GM23338 (cell line): ENCODE measurements around the gene DR1. TPM values are rescaled to one million over a fixed set of nuclear protein-coding genes. Genes with fewer than 3 reads are reported as not detected.

ENCODE experiments used
- EZH2phosphoT487 ChIP-seq: fragments of 200-600 bp; sonication (generic); IDR thresholded peaks from one replicate; pipeline ENCODE4 v1.8.1; 2018; ENCODE audit warnings: antibody characterized with exemption; ENCODE audit not compliant: unreplicated experiment
- NANOG ChIP-seq: IDR thresholded peaks from 2 replicates; pipeline ENCODE4 v1.6.1; 2016; ENCODE audit warnings: antibody characterized with exemption, borderline replicate concordance
- POLR2AphosphoS5 ChIP-seq: IDR thresholded peaks from 2 replicates; pipeline ENCODE4 v1.6.1; 2016; ENCODE audit warnings: antibody characterized with exemption, low read depth
- STAT1 ChIP-seq: IDR thresholded peaks from one replicate; pipeline ENCODE4 v1.6.1; 2016; ENCODE audit warnings: antibody characterized with exemption; ENCODE audit not compliant: unreplicated experiment
- polyA plus RNA-seq: library from polyadenylated mRNA; unstranded; fragments of >200 nt; fragmentation: Nextera tagmentation; extraction: Ambion mirVana; gene quantifications from 2 replicates; pipeline ENCODE4 v1.2.1, GENCODE V29; 2016
- total RNA-seq: library from RNA; depleted of rRNA; stranded (reverse); fragments of >200 nt; shearing (Covaris generic); gene quantifications from 2 replicates; pipeline ENCODE4 v1.2.3, GENCODE V29; 2014
- TF ChIP-seq, protein P1 (sequence below): fragments of 250-450 bp; sonication (Bioruptor Pico); IDR thresholded peaks from 2 replicates; pipeline ENCODE4 v1.5.0; 2020; ENCODE audit warnings: mild to moderate bottlenecking, moderate library complexity
- TF ChIP-seq, protein P2 (sequence below): IDR thresholded peaks from one replicate; pipeline ENCODE4 v1.6.1; 2018; ENCODE audit warnings: antibody characterized with exemption; ENCODE audit not compliant: unreplicated experiment

The DR1 gene
- total and polyA plus RNA-seq, 2 experiments from 2014 or later = 20.9 to 61.2 TPM

DNA sequence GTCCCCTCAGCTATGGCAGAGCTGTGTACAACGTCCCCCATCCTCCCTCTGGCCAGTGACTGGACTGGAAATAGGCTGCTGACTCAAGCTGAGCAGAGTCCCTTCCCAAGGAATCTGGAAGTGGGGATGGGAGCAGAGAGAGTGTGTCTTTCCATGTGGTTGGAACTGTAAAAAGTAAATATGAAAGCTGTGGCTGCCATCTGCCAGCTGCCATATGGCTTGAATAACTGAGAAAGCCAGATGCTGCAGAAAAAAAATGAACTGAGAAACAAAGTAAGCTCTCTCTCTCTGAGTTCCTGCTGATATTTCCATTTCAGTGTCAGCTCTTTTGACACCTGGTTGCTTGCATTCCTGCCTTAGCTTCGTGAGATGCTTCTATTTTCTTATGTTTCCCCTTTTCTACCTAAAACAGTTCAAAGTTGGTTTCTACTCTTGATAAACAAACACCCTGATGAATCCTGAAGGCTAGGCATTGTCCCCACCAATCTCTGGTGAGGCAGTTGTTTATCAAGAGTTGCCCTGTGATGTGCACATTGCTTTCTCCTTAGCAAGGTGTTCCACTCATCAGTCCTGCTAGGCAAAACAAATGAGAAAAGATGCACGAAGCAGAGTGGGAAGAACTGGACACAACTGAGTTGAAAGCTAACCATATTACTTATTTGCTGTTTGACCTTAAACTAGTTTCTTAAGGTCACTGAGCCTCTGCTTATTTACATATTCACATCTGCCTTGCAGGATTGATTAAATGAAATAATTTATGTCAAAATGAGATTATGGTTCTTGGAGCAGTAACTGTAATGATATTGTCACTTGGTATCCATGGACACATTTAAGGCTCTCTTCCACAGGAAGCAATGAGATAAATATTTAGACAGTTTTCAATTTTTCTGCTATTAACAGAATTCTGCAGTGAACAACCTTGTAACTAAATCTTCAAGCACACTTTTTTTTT is 16.6 kb upstream of the DR1 start (continued):
- TF ChIP-seq, protein P1, sequence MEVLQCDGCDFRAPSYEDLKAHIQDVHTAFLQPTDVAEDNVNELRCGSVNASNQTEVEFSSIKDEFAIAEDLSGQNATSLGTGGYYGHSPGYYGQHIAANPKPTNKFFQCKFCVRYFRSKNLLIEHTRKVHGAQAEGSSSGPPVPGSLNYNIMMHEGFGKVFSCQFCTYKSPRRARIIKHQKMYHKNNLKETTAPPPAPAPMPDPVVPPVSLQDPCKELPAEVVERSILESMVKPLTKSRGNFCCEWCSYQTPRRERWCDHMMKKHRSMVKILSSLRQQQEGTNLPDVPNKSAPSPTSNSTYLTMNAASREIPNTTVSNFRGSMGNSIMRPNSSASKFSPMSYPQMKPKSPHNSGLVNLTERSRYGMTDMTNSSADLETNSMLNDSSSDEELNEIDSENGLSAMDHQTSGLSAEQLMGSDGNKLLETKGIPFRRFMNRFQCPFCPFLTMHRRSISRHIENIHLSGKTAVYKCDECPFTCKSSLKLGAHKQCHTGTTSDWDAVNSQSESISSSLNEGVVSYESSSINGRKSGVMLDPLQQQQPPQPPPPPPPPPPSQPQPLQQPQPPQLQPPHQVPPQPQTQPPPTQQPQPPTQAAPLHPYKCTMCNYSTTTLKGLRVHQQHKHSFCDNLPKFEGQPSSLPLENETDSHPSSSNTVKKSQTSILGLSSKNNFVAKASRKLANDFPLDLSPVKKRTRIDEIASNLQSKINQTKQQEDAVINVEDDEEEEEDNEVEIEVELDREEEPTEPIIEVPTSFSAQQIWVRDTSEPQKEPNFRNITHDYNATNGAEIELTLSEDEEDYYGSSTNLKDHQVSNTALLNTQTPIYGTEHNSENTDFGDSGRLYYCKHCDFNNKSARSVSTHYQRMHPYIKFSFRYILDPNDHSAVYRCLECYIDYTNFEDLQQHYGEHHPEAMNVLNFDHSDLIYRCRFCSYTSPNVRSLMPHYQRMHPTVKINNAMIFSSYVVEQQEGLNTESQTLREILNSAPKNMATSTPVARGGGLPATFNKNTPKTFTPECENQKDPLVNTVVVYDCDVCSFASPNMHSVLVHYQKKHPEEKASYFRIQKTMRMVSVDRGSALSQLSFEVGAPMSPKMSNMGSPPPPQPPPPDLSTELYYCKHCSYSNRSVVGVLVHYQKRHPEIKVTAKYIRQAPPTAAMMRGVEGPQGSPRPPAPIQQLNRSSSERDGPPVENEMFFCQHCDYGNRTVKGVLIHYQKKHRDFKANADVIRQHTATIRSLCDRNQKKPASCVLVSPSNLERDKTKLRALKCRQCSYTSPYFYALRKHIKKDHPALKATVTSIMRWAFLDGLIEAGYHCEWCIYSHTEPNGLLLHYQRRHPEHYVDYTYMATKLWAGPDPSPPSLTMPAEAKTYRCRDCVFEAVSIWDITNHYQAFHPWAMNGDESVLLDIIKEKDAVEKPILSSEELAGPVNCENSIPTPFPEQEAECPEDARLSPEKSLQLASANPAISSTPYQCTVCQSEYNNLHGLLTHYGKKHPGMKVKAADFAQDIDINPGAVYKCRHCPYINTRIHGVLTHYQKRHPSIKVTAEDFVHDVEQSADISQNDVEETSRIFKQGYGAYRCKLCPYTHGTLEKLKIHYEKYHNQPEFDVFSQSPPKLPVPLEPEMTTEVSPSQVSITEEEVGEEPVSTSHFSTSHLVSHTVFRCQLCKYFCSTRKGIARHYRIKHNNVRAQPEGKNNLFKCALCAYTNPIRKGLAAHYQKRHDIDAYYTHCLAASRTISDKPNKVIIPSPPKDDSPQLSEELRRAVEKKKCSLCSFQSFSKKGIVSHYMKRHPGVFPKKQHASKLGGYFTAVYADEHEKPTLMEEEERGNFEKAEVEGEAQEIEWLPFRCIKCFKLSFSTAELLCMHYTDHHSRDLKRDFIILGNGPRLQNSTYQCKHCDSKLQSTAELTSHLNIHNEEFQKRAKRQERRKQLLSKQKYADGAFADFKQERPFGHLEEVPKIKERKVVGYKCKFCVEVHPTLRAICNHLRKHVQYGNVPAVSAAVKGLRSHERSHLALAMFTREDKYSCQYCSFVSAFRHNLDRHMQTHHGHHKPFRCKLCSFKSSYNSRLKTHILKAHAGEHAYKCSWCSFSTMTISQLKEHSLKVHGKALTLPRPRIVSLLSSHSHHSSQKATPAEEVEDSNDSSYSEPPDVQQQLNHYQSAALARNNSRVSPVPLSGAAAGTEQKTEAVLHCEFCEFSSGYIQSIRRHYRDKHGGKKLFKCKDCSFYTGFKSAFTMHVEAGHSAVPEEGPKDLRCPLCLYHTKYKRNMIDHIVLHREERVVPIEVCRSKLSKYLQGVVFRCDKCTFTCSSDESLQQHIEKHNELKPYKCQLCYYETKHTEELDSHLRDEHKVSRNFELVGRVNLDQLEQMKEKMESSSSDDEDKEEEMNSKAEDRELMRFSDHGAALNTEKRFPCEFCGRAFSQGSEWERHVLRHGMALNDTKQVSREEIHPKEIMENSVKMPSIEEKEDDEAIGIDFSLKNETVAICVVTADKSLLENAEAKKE (CRISPR knock-in tag) = no peak
- TF ChIP-seq EZH2phosphoT487 (no peak), STAT1 (no peak), NANOG (no peak), POLR2AphosphoS5 (no peak)
- TF ChIP-seq, protein P2, sequence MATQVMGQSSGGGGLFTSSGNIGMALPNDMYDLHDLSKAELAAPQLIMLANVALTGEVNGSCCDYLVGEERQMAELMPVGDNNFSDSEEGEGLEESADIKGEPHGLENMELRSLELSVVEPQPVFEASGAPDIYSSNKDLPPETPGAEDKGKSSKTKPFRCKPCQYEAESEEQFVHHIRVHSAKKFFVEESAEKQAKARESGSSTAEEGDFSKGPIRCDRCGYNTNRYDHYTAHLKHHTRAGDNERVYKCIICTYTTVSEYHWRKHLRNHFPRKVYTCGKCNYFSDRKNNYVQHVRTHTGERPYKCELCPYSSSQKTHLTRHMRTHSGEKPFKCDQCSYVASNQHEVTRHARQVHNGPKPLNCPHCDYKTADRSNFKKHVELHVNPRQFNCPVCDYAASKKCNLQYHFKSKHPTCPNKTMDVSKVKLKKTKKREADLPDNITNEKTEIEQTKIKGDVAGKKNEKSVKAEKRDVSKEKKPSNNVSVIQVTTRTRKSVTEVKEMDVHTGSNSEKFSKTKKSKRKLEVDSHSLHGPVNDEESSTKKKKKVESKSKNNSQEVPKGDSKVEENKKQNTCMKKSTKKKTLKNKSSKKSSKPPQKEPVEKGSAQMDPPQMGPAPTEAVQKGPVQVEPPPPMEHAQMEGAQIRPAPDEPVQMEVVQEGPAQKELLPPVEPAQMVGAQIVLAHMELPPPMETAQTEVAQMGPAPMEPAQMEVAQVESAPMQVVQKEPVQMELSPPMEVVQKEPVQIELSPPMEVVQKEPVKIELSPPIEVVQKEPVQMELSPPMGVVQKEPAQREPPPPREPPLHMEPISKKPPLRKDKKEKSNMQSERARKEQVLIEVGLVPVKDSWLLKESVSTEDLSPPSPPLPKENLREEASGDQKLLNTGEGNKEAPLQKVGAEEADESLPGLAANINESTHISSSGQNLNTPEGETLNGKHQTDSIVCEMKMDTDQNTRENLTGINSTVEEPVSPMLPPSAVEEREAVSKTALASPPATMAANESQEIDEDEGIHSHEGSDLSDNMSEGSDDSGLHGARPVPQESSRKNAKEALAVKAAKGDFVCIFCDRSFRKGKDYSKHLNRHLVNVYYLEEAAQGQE = no peak
